Motor neuron (in vitro differentiated cells): ENCODE results near the gene LYZL6. TPM values are rescaled to one million over a fixed set of nuclear protein-coding genes. Genes with fewer than 3 reads are reported as not detected.
"Not testable (repeated sequence)": the region's sequence is repeated elsewhere in the genome, so short reads cannot be mapped to it uniquely, and the experiment has no call there.

Experiments
- ATAC-seq, 8 experiments: fragments of 200-7000 bp; cut with Tn5 transposase; replicated peaks in 6 of 8; 2 replicates each; pipeline ENCODE4 v1.8.0; 2021; ENCODE audit warnings: mild to moderate bottlenecking in 8 of 8, moderate library complexity in 8 of 8
- H3K27ac ChIP-seq, 2 donors: fragments of 250-450 bp; sonication (Bioruptor Pico); 2 replicates each; pipeline ENCODE4 v1.9.0; 2021; ENCODE audit warnings: antibody characterized with exemption in 2 of 2, mild to moderate bottlenecking in 2 of 2, moderate library complexity in 1 of 2
- H3K4me1 ChIP-seq, 2 donors: fragments of 250-450 bp; sonication (Bioruptor Pico); replicated peaks in 1 of 2; 2 replicates each; pipeline ENCODE4 v1.6.1; 2021; ENCODE audit warnings: antibody characterized with exemption in 2 of 2, mild to moderate bottlenecking in 2 of 2, moderate library complexity in 1 of 2
- H3K4me3 ChIP-seq, 5 donors: fragments of 250-450 bp; sonication (Bioruptor Pico); 2 replicates each; pipeline ENCODE4 v1.9.0; 2021; ENCODE audit warnings: antibody characterized with exemption in 5 of 5, mild to moderate bottlenecking in 5 of 5, moderate library complexity in 4 of 5
- WGBS, 10 experiments: fragments of 450-650 bp; shearing (Covaris generic); methylation state at CpG; one replicate each; pipeline ENCODE4 v1.0.0; 2022; 5-methylcytosine and 5-hydroxymethylcytosine counted together
- in situ Hi-C, 9 experiments: fragments of 400-800 bp; cut with MboI; loops; one replicate each; pipeline ENCODE4 v1.15.0; 2021; ENCODE audit warnings: low sequenced_read_pairs in 9 of 9, low pct_unique_long_range_greater_than_20kb in 2 of 9; ENCODE audit not compliant: unreplicated experiment in 9 of 9
- total RNA-seq, 8 experiments: library from RNA; unstranded; fragments of 300-600 nt; gene quantifications; 2 replicates each; pipeline versions ENCODE4 v1.2.3 to v1.2.4, GENCODE V29; 2022

LYZL6 gene
- total RNA-seq, 8 experiments from 2014 or later, result 0.66 TPM; not detected in 7

DNA sequence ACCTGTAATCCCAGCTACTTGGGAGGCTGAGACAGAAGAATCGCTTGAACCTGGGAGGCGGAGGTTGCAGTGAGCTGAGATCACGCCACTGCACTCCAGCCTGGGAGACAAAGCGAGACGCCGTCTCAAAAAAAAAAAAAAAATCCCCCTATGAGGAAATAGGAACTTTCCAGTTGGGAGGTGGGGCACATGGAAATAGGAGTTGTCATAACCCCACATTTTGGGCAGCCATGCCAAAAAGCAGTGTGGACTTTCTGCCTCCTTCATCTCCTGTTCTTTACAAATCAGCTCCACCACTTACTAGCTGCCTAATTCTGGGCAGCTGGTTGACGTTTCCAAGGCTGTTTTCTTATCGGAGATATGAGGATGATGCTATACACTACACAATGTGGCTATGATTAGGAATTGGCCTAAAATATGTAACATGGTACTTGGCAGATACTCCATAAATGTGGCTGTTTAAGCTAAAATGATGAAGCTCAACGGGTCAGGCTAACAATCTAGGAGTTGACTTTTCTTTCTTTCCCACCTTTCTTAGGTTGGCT is 41.8 kb downstream of the LYZL6 start:
- no peak for ATAC-seq
- 0 to 100% (median 93%) methylated on average over 1 to 8 of the region's 9 CpGs; no CpG with 5 or more reads in 1 of the 10 experiments for WGBS, 10 experiments
- in situ Hi-C loops, result loop anchor here in 1 of 9 experiments (25.0 kb wide), 1 partner anchor 89 kb away; the partner anchor contains the start of gene TAF15

DNA sequence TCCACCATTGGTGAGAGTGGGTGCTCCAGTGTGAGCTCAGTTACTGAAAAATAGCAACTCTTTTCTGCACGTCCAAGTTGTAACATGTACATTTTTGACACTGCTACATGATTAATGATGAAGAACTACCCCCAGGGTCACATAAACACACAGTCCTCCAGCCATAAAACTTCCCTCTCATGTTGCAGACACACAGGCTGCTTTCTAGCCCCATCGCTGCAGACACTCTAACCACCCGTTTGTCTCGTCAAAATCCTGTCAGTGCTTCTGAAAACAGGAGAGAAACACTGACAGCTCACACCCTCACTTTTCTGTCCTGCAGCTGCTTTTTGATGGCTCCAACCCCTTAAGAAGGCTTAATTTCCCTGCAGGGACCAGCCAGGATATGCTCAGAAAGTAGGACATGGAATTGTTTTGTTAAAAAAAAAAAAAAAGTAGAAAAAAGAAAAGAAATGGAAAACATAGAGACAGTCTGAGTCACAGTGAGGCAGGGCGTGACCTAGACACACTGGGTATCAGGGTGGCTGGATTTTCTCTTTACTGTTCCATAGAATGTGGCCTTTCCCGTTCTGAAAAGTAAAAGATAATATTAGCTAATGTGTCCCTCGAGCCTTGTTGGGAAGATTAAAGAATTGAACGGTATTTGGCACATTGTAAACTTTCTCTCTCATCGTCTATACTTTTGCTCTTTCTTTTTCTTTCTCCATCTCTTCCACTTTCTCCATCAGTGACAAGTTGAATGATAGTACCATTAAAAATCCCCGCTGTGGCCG is 42.6 kb downstream of the LYZL6 start:
- in situ Hi-C loops, result loop anchor here in 1 of 9 experiments (25.0 kb wide), 1 partner anchor 89 kb away; the partner anchor contains the start of gene TAF15
- peak in 6 of 8 experiments; percentile 51 to 93 (median 82) for ATAC-seq
- WGBS, 10 experiments, result 2 to 82% (median 61%) methylated on average over 1 to 11 of the region's 11 CpGs

More for the DNA sequence above, 41.8 kb downstream of the LYZL6 start:
- Histone ChIP-seq H3K27ac (no peak overlapping the region), H3K4me1 (no peaks in the 10 kb centered on the region), H3K4me3 (no peak overlapping the region)

DNA sequence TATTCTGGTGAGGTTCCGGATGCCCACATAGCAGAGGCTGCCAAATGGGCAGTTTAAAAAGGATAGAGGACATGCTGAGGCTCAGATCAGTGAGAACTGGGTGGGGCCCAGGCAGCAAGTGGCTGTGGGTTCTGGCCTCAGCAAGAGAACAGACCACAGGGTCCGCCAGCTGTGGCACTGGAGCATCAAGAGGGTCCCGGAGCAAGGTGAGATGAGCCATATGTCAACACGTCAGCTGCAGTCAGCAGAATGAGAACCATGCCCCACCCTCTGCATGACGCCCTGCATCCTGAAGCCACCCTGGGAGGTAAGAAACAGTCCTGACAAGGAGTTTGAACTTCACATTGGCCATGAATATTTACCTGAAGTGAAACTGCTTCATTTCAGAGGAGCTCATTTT is 43.2 kb downstream of the LYZL6 start:
- 20 to 100% (median 87%) methylated on average over 1 to 4 of the region's 5 CpGs; no CpG with 5 or more reads in 5 of the 10 experiments for WGBS, 10 experiments
- Histone ChIP-seq H3K27ac (no peak overlapping the region), H3K4me3 (no peak overlapping the region), H3K4me1 (no peaks in the 10 kb centered on the region)
- peak in 4 of 8 experiments; percentile 30 to 40 (median 36) for ATAC-seq
- in situ Hi-C loops, result loop anchor here in 1 of 9 experiments (25.0 kb wide), 1 partner anchor 88 kb away; the partner anchor contains the start of gene TAF15

More for the DNA sequence above, 42.6 kb downstream of the LYZL6 start:
- Histone ChIP-seq H3K4me1 (no peaks in the 10 kb centered on the region), H3K27ac (no peak overlapping the region), H3K4me3 (no peak overlapping the region)

DNA sequence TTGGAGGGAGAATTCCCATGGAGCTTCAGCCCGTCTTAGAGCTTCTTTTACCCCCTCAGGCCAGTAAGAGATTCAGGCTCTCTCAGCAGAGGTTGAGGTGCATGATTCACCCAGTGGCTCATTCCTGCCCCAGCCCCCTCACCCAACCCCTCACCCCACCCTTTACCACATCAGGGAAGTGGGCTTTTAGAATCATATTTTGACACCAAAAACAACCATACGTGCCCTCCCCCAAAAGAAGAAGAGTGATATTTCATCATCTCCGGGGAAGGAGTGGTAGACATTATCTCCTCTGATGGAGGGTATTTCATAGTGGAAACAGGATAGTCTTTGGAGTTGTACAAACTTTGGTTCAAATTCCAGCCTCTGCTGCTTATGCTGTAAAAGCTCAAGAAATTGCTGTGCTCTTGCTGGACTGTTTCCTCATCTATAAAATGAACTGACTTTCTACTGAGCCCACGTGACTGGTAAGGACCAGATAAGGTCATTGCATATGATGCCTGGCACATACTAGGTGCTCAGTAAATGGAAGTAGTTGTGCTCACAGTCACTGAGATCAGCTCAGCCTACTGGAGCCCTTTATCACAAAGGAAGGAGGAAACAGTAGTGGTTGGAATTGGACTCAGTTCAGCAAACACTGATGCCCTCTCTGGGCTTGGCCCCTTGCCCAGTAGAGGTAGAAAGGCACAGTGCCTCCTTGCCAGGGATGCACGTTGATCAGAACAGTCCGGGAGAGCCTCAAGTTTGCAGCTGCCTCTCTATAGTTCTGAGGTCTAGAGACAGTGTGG is 45.0 kb downstream of the LYZL6 start:
- WGBS, 10 experiments, result 20 to 88% (median 63%) methylated on average over 1 to 4 of the region's 6 CpGs; no CpG with 5 or more reads in 1 of the 10 experiments
- no peak overlapping the region for H3K4me3 ChIP-seq
- H3K4me1 ChIP-seq, result no peaks in the 10 kb centered on the region
- no peak overlapping the region for H3K27ac ChIP-seq
- in situ Hi-C loops, result no loop called here
- ATAC-seq, result peak in 1 of 8 experiments; percentile 14

DNA sequence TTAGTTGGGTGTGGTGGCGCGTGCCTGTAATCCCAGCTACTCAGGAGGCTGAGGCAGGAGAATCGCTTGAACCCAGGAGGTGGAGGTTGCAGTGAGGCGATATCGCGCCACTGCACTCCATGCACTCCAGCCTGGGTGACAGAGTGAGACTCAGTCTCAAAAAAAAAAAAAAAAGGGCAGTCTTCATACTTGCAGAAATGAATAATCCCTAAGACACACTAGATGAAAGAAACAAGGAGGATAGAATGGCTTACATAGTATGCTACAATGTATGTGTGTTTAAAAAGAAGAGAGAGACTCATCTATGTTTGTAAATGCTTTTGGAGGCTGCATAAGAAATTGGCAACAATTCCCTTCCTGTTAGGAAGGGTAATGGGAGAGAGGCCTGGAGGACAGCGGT is 45.7 kb downstream of the LYZL6 start:
- in situ Hi-C loops, result not testable (repeated sequence)
- WGBS, 10 experiments, result 71 to 100% (median 94%) methylated on average over 1 to 5 of the region's 7 CpGs; no CpG with 5 or more reads in 2 of the 10 experiments

DNA sequence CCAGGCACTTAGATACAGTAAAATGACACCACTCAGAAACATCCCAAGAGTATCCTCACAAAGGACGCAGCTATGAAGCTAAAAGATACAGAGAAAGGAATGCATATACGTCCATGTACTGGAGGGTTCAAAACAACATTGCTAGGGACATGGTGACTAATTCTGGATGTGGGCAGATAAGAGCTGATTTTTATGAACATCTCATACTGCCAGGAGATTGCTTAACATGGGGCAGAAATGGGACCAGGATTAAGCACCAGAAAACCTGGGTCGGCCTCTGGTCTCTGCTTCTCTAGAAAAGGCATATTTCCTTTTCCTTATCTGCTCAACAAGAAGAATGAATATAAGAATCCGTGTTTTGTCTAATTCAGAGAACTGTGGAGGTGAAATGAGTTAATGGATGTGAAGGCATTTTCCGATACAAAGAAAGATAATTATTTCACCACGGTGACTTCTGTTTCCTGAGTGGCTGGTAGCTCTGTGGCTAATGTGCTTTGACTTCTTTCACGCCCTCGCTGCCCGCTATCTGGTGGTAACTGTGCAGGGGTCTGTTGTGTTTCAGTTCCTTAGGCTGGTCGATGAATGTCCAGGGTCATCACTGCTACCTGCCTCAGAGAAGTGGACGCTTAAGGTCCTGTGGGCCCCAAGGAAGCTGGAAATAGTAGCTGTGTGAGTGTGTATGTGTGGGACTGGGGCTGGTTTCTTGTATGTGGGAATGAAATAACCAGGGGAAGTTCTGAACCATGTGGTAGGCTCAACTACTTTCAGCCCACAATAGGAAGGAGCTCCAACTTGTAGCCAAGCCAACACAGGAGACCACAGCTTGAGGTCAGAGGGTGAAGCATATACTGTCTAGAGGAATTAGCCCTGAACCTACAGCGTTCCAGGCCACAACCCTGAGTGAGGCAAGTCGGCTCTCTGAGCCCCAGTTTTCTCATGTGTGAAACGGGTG is 47.6 kb downstream of the LYZL6 start:
- Histone ChIP-seq H3K4me3 (no peak overlapping the region), H3K4me1 (no peaks in the 10 kb centered on the region), H3K27ac (no peak overlapping the region)
- in situ Hi-C loops, result no loop called here
- WGBS, 10 experiments, result 55 to 95% (median 86%) methylated on average over 1 to 7 of the region's 14 CpGs
- no peak for ATAC-seq

More for the DNA sequence above, 45.7 kb downstream of the LYZL6 start:
- not testable (repeated sequence) for ATAC-seq, H3K27ac ChIP-seq, H3K4me3 ChIP-seq, H3K4me1 ChIP-seq

DNA sequence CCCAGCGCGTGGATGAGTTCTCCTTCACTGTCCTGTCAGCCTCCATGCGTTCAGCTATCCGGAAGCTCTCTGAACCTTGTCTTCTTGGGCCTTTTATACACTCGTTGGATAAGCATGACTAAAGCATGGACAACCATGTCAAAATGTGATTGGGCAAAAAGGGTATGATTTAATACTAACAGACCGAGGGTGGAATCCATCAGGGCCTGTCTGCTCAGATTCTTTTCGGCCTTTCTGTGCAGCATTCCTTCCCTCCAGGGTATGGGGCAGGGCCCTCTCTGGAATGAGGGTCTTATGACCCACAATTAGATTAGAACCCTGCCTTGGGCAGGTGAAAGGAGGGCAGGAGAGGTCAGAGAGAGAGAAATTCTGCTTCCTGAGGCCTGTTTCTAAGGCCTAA is 49.3 kb downstream of the LYZL6 start:
- Histone ChIP-seq H3K27ac (no peak overlapping the region), H3K4me1 (no peaks in the 10 kb centered on the region), H3K4me3 (no peak overlapping the region)
- in situ Hi-C loops, result no loop called here
- ATAC-seq, result no peak
- 37 to 100% (median 94%) methylated on average over 2 to 6 of the region's 7 CpGs; no CpG with 5 or more reads in 3 of the 10 experiments for WGBS, 10 experiments

DNA sequence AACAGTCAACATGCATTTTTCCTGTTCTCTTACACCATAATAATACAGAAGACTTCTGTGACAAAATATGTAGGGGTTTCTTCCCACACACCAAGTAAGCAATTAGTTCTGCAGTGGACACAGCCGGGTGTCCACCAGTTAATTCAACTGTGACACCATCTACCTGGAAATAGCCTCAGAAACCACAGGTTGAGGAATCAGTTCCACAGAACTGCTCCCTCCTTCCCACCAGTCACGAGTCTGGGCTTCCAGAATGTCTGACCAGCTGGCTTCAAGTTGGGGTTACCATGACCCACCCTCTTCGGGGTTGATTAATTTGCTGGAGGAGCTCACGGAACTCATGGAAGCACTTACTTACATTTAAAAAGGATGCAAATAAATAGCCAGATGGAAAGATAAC is 49.8 kb downstream of the LYZL6 start:
- 40 to 80% (median 67%) methylated on average over 1 to 3 of the region's 4 CpGs; no CpG with 5 or more reads in 4 of the 10 experiments for WGBS, 10 experiments
- Histone ChIP-seq H3K4me1 (no peaks in the 10 kb centered on the region), H3K4me3 (no peak overlapping the region), H3K27ac (no peak overlapping the region)
- in situ Hi-C loops, result no loop called here
- no peak for ATAC-seq

DNA sequence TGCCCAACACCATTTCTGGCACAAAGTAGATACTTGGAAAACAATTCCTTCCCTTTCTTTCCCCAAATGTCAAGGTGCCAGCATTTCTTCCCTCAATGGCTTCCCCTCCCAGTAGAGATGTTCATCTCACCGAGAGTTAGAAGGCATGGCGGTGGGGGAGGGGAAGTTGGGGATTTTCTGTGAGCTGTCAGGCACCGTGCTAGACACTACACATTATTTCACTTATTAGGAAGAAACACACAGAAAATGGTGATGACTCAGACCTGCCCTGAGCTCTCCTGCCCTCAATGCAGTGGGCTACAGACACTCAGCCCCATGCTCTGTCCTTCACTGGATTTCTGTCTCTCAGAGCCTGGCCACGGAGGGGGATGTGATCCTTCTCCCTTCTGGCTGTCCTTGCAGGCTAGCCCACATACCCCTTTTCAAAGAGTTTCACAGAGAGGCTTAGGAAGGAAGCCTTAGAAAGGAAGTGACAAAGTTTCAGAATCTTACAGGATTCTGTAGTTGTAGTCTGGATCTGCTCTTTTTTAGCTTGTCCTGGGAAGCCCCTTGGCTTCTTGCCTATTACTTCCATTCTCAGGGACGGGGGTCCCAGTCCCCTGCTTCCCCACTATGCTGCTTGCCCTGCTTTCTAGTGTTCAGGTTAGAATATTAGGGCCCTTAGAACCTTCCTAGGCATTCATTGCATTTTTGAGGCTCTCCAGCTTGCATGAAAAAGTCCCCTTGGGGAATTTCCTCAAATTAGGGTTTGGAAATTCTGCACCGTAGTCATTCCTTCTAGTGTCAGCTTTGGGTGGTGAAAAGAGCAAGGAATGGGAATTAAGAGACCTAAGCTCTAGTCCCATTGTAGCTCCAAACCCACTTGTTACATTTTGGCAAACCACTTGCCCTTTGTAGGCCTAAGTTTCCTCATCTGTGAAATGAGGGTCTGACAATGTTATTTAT is 51.1 kb downstream of the LYZL6 start:
- Histone ChIP-seq H3K4me3 (no peak overlapping the region), H3K27ac (no peak overlapping the region), H3K4me1 (no peaks in the 10 kb centered on the region)
- in situ Hi-C loops, result no loop called here
- no peak for ATAC-seq
- WGBS, 10 experiments, result 26 to 83% (median 54%) methylated on average over 1 to 5 of the region's 6 CpGs; no CpG with 5 or more reads in 2 of the 10 experiments

DNA sequence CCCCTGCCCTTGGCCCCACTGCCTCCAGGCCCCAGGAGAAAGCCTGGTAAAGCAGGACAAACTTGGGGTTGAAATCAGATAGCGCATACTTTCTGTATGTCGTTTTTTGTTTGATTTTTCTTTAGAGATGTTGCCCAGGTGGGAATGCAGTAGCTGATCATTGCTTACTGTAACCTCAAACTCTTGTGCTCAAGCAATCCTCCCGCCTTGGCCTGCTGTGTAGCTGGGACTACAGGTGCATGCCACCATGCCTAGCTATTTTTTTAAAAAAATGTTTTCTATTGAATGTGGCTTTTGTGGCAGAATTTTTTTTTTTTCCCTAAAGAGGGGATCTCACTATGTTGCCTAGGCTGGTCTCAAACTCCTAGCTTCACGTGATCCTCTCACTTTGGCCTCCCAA is 52.2 kb downstream of the LYZL6 start:
- WGBS, 10 experiments, result 30 to 100% (median 70%) methylated on average over 1 to 4 of the region's 4 CpGs; no CpG with 5 or more reads in 2 of the 10 experiments
- in situ Hi-C loops, result no loop called here

DNA sequence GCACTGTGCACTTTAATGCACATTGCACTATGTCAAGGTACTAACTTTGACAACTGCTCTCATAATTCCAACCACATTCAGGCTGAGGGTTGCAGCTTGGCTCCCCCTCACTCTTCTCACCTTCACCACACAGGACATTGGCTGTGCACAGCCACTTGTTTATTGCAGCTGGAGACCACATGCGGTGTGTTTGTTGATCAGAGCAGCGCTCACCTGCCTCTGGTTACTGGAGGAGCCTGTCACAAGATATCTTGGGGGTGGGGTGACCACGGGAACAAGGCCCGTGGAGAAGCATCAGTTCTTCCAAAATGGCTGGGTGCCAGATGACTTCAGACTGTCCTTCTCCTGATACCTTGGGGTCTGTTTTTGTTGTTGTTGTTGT is 52.7 kb downstream of the LYZL6 start:
- Histone ChIP-seq H3K4me1 (no peaks in the 10 kb centered on the region), H3K27ac (no peak overlapping the region), H3K4me3 (no peak overlapping the region)
- in situ Hi-C loops, result no loop called here
- no peak for ATAC-seq
- WGBS, 10 experiments, result 40 to 90% methylated on average over 2 to 3 of the region's 4 CpGs; no CpG with 5 or more reads in 8 of the 10 experiments

More for the DNA sequence above, 52.2 kb downstream of the LYZL6 start:
- H3K4me3 ChIP-seq, result no peak overlapping the region
- H3K4me1 ChIP-seq, result no peaks in the 10 kb centered on the region
- ATAC-seq, result no peak
- no peak overlapping the region for H3K27ac ChIP-seq
